Effector CD4-positive, alpha-beta T cell (primary cell): ENCODE data around the gene KIZ.

Experiments
- DNase-seq: peaks from one replicate; pipeline ENCODE4 v3.0.0-alpha.2; 2020

The KIZ gene

DNA sequence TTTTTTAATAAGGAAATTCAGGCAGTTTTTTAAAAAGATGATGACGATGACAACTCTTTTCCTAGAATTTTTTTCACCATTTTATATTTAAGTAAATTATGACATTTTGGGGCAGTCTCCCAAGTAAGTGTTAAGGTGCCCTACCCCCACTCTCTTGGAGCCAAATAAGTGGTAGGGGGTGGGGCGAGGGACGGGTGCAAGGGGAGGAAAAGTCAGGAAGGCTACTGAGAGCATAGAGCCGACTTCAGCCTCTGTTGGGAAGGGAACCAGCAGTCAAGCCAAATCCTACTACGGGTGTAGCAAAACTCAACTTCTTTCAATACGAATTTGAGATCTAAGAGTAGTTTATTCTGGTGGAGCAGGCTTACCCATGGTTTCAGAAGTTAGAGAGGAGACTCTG, 54.4 kb downstream of the KIZ start:
- no peak for DNase-seq

DNA sequence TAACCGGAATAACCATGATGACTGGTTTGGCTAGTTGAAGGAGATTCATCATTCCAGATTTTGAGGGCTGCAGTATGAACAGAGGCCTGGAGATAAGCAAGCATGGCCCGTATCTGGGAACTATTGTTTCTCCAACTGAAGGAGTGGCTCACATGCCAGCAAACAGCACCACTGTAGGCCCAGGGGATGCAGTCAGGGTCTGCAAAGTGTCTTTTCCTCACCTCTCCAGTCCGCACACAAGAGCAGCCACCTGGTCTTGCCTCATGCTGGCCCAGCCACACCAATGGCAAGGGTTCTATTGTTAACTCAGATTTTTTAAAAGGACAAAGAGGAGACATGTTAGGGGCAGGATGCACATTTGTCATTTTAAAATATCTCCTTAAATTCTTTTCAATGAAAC, 55.1 kb downstream of the KIZ start:
- DNase-seq, result no peak

DNA sequence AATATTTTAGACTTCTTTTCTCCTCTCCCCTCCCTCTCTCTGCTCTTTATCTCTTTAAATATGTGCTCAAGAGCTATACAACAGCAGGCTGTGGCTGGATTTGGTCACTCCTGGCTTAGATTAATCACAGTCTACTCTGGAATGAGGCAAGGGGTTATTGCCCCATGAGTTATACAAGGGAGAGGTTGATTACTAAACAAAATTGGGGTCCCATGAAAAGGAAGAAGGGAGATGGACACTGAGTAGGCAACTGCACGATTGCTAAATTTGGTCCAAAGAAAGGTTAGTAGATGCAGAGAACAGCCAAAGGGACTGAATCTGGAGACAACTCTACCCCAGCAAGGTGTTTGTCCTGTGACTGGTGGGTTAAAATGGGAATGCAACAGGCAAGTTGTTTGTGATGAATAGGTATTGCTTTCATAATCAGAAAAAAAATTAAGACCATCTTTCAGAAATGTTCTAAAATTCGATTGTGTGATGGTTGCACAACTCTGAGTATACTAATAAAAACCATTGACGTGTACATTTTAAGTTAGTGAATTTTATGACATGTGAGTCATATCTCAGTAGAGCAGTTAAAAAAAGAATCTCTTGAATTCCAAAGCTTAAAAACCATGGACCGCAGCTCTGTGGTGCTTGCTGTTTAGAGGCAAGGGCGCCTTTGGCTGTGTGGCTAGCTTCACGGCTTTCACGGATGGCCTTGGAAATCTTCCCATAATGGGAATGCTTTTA, 57.1 kb downstream of the KIZ start:
- no peak for DNase-seq

DNA sequence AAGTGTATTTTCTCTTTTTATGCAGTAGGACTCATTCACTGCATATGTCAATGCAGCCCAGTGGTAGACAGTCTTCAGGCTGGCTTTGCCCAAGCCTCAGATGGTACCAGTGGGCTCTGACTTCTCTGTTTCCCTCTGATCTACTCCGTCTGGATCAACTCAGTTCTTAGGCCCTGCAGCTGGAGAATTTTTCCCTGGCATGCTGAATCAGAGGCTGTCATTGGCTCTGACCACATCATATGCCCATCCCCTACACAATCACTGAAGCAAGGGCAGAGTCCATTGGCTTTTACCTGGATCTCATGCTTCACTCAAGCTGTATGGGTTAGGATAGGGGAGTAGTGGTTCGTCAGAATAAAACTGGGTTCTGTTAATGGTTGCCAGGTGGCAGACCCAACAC, 57.8 kb downstream of the KIZ start:
- DNase-seq, result no peak

DNA sequence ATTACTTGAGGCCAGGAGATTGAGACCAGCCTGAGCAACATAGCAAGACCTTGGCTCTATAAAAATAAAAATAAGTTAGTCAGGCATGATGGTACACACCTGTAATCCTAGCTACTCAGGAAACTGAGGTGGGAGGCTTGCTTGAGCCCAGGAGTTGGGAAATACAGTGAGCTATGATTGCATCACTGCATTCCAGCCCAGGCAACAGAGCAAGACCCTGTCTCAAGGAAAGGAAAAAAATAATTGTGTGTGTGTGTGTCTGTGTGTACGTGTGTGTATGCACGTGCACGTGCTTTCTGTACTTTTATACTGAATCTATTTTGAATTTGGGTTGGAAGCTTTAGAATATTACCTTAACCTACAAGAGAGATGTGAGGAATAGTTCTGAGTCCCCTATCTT, 58.9 kb downstream of the KIZ start:
- DNase-seq, result no peak

DNA sequence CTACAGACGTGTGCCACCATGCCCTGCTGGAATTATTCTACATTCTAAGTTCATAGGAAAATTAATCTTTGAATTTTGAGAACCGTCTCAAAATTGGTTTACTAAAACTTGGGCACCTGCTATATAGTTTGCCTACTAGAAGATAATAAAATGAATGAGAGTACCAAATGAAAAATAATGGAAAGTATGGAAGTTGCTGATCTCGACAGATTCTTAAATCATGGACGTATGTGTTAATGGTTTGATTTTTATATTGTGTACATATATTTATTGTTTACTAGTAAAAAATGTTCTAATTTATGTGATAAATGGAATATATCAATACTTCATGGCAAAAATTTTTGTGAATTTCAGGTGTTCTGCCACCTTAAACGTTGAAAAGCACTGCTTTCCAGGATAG, 60.0 kb downstream of the KIZ start:
- DNase-seq, result no peak

DNA sequence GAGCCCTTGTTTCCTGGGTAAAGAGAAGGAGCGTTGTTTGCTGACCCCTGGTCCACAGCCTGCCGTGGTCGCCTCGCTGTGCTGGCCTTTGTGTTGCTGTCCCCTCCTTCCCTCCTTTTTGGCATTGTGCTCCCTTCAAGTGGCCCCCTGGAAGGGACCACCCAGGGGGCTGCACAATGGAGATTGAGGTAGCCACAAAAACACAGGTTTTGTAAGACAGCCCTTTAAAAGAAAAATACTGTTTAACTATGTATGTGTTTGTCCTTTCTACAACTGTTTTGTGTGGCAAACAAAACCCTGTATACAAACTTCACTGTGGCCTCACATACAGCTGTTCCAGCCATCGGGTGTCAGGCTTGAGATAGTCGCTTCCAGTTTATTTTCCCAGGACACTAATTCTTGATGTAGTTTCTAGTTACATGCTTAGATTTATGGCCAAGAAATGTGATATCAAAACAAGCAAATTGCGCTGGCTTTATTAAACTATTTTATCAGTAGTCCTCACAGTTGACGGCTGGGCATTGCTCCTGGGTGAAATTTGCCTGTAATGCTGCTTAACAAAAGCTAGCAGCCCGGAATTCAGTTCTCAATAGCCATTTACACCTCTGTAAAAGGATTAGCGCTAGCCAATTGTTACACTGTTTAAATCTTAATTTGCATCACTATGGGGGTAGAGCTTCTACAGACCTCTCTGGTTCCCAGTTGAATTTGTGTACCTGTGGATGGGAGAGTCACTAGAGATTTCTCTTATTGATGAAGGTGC, 64.1 kb downstream of the KIZ start:
- no peak for DNase-seq

DNA sequence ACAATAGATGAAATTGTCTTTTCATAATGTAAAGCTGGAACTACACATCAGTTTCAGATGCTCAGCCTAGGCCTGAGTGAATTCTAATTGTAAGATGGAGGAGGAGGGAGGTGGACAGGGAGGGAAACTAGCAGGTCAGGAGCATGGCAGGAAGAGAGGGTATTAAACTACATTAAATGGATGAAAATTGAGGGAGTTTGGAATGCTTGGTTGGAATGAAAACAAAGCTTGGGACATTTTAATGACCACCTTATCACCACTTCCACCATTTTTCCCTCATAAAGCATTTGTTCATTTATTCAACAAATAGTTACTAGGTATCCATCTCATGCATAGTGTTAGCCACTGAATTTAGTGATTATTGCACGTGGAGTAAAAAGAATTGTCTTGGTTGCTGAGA, 65.0 kb downstream of the KIZ start:
- no peak for DNase-seq

DNA sequence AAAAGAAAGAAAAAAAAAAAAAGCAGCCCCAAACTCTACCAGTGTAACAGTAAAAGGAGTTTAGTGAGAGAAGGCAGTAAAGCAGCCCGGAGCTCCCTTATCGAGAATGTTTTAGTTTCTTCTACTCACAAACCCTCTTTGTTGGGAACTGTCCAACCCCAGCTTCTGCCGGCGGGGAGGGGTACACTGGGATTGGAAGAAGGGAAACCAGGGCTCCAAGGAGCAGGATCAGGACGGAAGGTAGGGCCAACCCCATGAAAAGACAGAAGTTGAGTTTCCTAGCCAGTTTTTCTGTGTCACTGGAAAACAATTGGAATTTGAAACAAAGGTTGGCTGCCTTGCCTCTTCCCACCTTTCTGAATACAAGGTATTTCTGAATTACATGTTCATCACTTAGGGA, 66.0 kb downstream of the KIZ start:
- no peak for DNase-seq

DNA sequence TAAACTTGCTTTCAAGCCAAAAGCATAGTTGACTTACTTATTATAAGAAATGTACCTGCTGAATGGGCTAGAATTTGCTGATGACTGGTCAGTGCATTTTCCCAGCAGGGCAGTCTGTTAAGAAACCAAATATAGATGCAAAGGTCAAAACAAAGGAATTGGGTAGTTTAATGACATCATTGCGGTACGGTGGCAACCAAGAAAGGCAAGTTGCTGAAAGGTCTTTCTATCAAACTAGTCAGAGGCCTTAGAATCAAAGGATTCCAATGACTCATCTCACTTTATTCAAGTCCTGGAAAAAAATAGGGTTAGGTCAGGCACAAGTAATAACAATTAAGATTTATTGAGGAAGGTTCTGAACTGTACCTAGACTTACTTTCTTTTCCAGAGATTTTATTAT, 76.4 kb downstream of the KIZ start:
- no peak for DNase-seq

DNA sequence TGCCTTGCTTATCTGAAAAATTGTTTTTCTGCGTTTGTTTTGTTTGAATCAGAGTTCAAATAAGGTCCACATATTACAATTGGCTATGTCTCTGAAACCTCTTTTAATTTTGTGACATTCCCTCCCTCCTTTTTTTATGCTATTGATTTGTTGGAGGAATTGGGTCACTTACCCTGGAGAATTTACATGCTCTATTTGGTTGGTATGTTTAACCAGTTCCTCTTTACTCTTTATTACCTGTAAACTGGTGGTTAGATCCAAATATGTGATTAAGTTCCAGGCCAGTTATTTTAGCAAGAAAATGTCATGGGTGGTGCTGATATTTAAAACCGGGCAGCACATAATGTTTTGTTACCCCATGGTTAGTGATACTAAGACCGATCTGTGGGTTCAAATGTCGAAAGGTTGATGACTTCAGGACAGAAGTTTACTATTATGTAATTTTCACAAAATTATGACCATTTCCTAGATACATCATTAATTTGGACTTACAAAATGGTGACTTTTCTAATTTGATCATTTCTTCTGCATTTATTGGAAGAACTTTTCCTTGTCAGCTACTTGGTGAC, 77.3 kb downstream of the KIZ start:
- DNase-seq, result no peak

DNA sequence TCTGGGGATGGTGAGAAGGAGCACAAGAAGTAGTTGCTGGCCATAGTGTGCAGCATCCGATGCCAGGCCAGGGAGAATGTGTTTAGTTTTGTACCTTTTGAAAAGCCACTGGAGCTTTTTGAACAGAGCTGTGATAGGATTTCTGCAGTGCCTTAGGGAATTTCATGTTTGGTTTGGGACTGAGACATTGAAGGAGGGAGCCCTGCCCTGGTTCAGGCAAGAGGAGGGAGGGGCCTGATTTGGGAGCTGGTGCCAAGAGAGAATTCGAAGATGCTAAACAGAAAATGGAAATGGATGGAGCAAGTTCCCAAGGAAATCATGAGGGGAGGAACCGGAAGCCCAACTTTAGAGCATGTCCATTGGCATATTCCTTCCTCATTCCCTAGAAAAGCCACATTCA, 80.7 kb downstream of the KIZ start:
- no peak for DNase-seq

DNA sequence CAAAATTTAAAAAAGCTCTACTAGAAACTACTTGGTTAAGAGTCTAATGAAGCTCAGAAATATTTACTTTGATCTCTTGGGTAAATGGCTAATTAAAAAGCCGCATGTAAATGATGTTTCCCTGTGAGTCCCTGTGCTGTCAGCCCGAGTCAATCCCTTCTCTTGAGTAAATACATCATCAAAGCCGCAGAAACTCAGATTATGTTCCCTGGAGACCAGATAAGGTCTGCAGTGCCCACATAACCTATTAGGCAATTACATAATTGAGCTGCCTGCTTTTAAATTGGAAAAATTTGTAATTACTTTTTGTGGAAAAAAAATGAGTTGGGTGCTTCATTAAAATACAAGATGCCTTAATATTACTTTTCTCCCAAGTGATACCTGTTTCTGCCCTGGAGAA, 83.1 kb downstream of the KIZ start:
- no peak for DNase-seq

DNA sequence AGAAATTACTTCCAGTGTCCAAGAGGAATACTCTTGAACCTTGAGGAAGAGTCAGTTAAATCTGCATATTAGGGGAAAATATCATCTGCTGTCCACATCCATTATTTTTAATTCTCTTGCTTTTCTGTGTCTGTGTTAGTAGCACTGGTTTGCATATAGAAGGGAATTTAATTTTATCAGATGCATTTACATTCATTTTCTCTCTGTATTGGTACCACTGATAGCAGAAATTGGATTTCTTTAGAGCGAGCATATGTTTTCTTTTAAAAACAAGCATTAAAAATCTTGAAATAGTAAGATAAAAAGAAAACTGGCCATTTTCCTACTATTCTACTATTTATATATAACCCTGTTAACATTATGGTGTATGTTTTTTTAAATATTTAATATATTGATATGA, 83.8 kb downstream of the KIZ start:
- no peak for DNase-seq

DNA sequence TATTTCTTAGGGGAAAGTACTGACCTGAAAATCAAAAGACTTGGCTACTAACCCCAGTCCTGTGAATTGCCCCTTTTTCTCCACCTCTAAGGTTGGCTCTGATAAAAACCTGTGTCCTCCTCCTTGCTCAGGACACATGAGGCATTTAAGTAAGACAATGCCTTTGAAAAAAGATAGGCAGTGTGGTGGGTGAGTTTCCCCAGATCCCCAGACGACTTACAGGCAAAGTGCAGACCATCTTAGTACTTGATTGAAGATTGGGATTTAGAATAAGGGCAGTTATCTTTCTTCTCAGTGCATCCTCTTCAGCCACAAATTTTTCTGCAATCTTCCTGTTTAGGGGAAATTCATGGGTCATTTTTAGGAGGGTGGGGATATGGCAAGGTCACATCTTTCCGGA, 87.8 kb downstream of the KIZ start:
- DNase-seq, result no peak

DNA sequence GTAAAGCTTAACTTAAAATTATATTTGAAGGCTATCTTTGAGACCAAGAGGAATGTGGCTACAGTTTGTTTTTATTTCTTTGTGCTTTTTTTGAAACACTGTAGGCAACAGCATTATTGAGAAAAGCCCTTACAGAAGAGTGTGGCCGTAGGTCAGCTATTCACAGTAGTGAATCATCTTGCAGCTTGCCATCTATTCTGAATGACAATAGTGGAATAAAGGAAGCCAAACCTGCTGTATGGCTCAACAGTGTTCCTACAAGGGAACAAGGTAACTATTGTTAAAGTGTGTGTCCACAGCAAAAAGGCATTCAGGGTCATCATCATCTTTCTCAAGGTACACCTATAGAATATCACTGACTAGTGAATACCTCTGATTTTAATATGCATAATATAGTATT, 88.5 kb downstream of the KIZ start:
- DNase-seq, result no peak

DNA sequence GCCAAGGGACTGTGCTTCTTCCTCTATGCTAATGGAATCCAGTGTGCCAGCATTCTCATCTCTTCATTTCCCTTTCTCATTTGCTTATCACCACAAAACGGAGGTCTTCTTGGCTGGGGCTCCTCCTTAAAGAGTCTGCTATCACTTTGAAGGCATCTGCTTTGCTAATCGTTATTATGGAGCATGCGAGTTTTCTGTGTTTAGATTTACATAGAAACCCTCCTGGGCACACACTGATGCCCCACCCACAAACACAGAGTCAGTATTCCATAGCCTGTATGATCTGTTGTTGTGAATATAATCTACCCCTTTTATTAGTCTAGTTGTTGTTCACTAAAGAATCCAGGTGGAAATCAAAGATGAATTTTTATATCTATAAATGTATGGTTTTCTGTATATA, 93.8 kb downstream of the KIZ start:
- DNase-seq, result no peak

DNA sequence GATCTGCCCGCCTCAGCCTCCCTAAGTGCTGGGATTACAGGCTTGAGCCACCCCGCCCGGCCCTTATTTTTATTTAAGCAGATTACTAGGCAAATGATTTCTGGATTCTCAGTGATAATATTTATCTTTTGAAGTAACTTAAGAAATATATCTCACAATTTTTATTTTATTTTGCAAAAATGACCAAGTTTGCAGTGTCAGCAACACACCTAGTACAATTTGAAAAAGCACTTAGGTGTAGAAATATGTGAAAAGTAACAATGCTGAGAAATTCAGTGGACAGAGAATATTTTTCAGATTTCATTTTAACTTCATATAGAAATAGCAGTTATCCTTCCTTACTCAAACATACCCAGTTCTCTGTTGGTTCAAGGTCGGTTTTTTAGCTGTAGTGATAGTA, 98.3 kb downstream of the KIZ start:
- no peak for DNase-seq

DNA sequence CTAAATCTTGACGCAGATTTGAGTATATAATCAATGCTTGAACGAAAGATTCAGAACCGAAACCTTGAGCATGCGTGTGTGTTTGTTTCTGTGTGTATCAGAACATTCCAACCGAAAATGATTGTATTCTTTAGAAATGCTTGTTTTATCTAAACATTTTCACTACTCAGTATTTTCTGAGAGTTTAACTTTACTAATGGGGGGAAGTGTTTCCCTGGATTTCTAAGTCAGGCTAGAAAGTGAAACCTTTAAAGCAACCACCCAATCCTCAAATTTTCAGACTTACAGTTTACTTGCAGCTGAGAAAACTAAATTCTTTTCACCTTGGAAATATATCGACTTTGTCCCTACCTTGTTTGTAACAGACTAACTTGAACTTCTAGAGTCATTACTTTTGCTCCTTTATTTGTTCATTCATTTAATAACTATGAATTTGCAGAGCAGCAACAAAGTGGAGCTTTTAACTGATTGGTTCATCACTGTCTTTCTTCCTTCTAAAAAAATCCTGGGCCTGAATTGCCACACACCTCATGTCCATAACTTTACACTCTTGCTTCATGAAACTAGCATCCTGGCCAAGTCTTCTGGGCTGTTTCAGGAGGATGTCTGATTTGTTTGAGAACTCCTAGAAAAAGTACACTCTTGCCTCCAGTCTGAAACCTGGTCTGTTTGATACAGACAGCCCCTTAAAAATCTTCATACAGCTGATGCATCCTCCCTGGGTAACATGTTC, 99.5 kb downstream of the KIZ start:
- no peak for DNase-seq

DNA sequence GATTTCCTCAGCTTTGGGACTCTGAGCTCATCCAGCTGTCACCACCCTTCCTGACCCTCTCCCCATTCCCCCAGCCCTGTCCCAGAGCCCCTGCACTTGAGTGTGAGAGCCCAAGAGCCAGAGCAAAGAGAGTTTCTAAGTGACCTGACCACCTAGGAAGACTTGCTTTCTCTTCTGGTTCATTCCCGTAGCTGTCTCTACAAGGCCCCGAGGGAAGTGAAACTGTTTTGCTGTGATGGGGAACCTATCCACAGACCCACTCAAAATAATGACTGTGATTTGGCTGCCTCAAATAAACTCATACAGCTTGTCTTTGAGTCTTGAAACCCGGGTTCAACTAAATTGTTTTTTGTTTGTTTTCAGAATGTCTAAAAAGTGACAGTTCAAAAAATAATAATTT, 102.6 kb downstream of the KIZ start:
- DNase-seq, result no peak

DNA sequence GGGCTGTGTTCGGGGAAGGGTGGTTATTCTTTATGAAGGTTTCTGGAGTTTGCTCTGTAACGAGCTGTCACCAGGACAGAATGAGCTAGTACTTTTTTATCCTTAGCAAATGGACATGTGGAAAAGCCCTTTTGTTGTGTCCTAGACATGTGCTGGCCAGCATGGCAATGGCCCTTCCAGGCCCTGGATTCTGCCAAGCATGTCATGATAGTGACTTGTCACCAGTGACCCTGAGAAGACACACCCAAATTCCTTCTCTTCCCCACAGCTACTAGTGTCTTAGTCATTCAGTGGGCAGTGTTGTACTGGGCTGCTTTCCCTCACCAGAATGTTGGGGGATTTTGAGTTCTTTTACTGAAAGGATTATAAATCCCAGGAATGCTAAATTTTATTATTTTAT, 103.3 kb downstream of the KIZ start:
- DNase-seq, result no peak

DNA sequence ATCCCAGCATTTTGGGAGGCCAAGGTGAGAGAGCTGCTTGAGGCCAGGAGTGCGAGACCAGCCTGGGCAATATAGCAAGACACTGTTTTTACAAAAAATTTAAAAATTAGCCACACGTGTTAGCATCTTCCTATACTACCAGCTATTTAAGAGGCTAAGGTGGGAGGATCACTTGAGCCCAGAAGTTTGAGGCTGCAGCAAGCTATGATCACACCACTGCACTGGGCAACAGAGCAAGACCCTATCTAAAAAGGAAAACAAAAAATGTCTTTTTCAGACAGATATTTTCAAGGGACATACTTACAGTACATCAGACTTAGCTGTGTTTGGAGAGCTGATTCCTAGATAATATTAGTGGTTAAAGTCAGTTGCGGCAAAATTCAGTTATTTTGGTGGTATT, 104.3 kb downstream of the KIZ start:
- DNase-seq, result no peak

DNA sequence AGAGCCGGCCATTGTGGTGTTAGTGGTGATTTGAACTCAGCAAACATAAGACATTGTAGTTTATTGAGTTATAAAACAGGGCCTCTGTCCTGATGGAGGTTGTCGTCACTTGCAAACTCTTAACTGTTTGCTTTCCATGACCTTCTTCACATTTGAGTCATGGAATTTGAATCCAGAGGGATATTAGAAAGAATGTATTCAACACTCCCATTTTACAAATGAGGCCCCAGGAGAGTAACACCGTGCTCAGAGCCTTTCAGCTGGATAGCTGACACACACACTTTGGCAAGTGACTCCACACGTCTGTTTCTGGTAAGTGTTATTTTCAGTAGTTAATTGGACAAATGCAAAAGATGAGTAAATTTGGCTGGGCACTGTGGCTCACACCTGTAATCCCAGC, 104.8 kb downstream of the KIZ start:
- DNase-seq, result no peak
